ENCODE results near the gene ADNP2. TPM values are rescaled to one million over a fixed set of nuclear protein-coding genes. Genes with fewer than 3 reads are reported as not detected.

ADNP2 gene
- total RNA-seq, 2 donors from 2014 or later, result 10.9 to 12.3 TPM

GRCh38 chr18:80188643-80189530 lies 79.8 kb downstream of the ADNP2 start:
- no peaks in the 10 kb centered on the region for H3K9me3 ChIP-seq
- H3K27ac ChIP-seq, result no peak overlapping the region
- no peak for TF ChIP-seq CTCF (IDR thresholded peaks at IDR 0.05)
- no peak for DNase-seq (ENCODE audit: low spot score)
- peaks cover 0 to 3% of the 10 kb centered on the region in 2 donors for H3K4me1 ChIP-seq
- H3K36me3 ChIP-seq, result no peaks in the 10 kb centered on the region
- H3K27me3 ChIP-seq, result no peaks in the 10 kb centered on the region
- H3K4me3 ChIP-seq, result no peak overlapping the region

GRCh38 chr18:80189531-80189865 lies 80.4 kb downstream of the ADNP2 start:
- H3K4me3 ChIP-seq, result no peak overlapping the region
- DNase-seq (ENCODE audit: low spot score), result no peak
- H3K27ac ChIP-seq, result no peak overlapping the region
- H3K4me1 ChIP-seq, result peaks cover 0 to 3% of the 10 kb centered on the region in 2 donors
- no peaks in the 10 kb centered on the region for H3K9me3 ChIP-seq
- no peaks in the 10 kb centered on the region for H3K27me3 ChIP-seq
- H3K36me3 ChIP-seq, result no peaks in the 10 kb centered on the region
- TF ChIP-seq CTCF (IDR thresholded peaks at IDR 0.05), result no peak

Other genes with a start within 250 kb of the ADNP2 start
- 10 to 100 TPM; 21.4 to 22.9 TPM for gene SLC66A2, start 157.6 kb upstream of the ADNP2 start, total RNA-seq
- gene HSBP1L1, start 144.6 kb upstream of the ADNP2 start, total RNA-seq, result 10 to 100 TPM in 1 of 2 donors, 1 to 10 TPM in 1; 8.6 to 13.0 TPM
- 10 to 100 TPM; 20.8 to 37.5 TPM for gene TXNL4A, start 120.7 kb upstream of the ADNP2 start, total RNA-seq
- gene RBFA, start 74.8 kb upstream of the ADNP2 start, total RNA-seq, result 10 to 100 TPM; 11.9 to 17.5 TPM
- 1 to 10 TPM; 1.9 to 2.8 TPM for gene PARD6G, start 138.3 kb downstream of the ADNP2 start, total RNA-seq